ENCODE results near the gene KIAA0513.
A peak's percentile ranks its signal among the peaks of the same experiment; 100 is the strongest.

The KIAA0513 gene, protein sequence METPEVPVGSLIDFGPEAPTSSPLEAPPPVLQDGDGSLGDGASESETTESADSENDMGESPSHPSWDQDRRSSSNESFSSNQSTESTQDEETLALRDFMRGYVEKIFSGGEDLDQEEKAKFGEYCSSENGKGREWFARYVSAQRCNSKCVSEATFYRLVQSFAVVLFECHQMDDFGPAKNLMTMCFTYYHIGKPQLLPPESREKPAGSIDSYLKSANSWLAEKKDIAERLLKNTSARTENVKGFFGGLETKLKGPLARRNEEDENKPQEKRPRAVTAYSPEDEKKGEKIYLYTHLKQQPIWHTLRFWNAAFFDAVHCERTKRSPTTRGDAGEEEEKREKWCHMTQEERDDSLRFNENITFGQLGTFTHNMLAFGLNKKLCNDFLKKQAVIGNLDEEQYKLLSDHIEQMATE

GRCh38 chr16:85027349-85027957 lies at the start of gene KIAA0513:
TSS of gene KIAA0513 (plus strand) at chr16:85027795. CDS start at chr16:85067072, 39,277 bp downstream.
- peak; percentile 95 for DNase-seq

DNA sequence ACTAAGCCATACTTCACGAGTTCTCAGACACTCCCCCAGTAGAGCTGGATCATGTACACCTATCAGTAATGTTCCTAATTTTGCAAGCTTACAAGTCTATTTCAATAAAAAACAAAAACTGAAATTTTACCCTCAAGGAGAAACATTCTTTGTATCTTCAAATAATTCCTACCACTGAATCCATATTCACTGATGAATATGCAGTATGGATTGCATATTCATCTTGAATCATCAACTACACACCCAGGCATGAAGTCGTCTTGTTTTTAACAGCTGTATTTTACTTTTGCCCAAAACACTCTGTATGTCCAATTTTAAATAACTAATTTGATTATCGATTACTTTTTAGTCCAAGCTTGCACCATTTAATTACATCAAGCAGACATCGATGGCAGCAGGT lies 48.1 kb upstream of the KIAA0513 start:
- no peak for DNase-seq

DNA sequence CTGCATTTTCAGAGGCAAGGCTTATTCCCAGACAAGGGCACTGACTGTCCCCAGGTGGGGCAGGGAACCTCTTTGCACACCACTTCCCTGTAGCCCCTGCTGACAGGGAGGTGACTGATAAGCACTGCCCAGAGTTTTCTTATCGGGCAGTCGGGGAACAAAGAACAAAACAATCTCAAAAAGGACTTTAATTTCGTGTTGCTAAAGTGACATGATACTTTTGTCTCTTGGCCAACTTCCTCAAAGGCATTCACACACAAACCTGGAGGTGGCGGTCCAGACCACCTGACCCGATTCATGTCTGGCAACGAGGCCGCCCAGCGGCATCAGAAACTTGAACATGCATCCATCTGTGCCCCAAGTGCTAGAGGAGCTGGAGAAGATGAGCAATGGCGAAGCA lies 45.2 kb upstream of the KIAA0513 start:
- no peak for DNase-seq

GRCh38 chr16:84985079-84986065 lies 42.2 kb upstream of the KIAA0513 start:
- DNase-seq, result no peak

- DNase-seq, result no peak
Measured at GRCh38 chr16:84986102-84986501, 41.5 kb upstream of the KIAA0513 start.

DNA sequence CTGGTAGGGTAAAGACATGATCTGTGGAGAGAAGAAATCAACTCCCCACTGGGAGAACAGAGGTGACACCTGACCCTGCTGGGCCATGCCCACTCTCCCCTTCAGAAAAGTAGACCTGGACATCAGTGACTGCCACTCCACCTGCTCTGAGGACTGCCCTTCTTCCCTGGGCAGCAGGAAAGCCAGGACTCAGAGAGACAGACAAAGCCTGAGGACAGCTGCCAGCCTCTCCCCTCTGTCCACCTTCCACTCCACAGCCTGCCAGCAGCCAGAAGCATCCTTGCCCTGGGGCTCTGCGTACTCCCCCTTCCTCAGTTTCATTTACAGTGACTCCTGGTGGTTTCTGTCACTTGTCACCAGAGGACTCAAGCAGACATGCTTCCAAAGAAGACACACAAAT lies 40.7 kb upstream of the KIAA0513 start:
- DNase-seq, result no peak

DNA sequence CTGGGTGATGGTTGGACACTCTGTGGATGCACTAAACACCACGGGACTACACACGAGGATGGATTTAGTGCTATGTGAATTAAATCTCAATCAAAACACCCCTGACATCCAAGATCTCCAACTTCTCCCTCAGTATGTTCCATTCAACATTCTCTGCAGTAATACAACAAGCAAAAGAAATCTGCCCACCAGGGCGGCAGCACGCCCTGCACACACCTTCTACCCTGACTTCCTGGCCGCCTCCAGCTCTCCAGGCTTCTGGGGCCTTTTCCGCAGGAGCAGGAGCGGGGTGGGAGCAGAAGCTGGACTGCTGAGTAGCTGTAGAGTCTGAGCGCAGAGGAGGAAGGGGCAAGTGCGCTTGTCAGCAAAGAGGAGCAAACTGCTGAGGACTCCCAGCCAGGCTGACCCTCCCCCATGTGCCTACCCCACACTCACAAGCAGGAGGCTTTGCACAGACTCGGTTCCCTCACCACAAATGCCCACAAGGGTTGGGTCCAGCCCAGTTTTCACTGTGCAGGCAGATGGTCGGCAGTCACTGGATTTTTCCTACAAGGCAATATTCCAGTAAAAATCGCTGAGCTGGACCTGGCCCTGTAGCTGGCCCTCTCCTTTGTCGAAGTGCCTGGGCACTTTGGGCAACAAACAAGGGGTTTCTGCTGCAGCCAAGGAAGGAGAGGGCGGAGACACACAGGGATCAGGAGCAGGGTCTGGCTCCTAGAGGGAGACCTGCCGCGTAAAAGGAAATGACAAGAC lies 39.1 kb upstream of the KIAA0513 start:
- DNase-seq, result peak; percentile 8

DNA sequence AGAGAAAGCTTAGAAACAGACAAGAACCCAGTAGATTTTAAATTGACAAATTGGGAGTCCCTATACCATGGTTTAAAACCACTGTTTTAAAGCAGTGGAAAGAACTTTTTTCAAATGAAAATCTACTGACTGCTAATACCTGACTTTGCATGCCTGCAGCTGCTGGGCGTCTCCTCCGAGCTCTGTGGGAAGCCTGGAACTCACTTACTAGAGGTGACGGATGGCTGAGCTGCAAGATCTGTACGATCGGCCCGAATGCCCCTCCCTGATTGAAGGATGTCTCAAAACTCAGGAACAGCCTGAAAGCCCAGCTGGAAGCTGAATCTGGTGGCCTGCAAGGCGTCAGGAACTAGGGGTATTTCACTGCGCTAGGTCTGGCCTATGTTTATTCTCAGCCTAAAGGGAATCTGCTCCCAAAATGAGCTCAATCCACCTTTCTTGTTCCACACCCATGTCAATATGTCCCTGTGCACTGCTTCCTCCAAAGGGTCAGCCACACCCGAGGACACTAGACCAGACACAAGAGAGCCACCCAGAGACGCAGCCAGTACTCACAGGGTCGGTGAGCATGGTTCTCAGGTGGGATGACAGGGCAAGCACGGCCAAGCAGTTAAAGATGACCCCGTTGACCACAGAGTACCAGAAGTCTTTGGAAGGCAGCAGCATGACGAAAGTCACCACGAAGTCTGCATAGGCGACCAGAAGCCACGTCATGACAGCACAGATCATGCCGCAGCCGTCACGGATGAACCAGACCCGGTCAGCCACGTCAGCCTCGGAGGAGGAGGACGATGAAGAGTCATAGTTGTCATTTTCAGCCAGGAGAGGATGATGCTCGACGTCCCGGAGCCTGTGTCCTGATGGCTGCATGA lies 37.6 kb upstream of the KIAA0513 start:
- no peak for DNase-seq

GRCh38 chr16:84990782-84991181 lies 36.8 kb upstream of the KIAA0513 start:
- DNase-seq, result no peak

DNA sequence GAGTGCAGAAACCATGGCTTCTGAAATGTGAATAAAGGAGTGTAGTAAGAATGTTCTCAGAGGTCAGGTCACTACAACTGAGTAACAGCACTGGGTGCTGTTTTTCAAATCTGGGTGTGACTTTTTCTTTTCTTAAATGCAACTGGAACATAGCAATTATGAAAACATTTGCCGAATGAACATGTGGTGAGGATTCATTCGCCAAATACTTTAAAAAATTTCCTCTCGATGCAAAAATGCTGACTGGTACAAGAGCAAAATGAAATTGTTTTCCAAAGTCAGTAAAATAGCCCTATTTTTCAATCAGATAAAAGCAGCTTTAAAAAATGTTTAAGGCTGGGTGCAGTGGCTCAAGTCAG lies 34.9 kb upstream of the KIAA0513 start:
- no peak for DNase-seq

- DNase-seq, result no peak
Measured at GRCh38 chr16:84993926-84994325, 33.7 kb upstream of the KIAA0513 start.

GRCh38 chr16:84995663-84996062 lies 31.9 kb upstream of the KIAA0513 start:
- DNase-seq, result no peak

DNA sequence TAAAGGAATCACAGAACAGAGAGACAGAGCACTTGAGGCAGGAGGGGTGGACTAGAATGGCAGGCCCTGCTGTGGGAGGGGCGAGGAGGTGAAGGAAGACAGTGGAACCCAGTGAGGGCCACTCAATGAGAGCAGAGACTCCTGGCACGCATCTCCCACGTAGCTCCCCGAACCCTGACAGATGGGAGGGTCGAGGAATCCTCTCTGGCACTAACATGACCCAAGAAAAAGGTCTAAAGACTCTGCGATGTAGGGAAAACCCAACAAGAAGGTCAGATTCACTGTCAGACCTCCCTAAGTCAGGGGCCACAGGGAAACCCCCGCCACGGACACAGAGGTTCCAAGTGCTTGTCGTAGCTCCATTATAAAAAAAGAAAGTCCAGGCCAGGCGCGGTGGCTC lies 31.2 kb upstream of the KIAA0513 start:
- no peak for DNase-seq

GRCh38 chr16:84999200-84999599 lies 28.4 kb upstream of the KIAA0513 start:
- DNase-seq, result no peak

DNA sequence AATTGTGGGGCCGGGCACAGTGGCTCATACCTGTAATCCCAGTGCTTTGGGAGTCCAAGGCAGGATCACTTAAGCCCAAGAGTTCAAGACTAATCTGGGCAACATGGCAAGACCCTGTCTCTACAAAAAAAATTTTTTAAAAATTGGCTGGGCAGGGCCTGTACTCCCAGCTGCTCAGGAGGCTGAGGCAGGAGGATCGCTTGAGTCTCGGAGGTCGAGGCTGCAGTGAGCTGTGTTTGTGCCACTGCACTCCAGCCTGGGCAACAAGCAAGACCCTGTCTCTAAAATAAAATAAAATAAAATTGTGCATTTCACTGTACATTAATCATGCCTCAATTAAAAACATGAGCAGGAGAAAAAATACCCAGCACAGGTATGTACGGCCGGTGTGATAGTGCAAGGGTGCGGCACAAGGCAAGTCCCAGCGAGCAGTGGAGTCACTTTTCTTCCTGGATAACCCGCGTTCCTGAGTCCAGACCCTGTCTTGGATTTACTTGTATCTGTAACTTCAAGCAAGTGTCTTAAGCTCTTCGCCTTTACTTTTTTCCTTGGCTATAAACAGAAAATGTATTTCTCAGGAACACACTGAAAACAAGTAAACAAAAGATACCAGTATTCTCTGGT lies 27.6 kb upstream of the KIAA0513 start:
- DNase-seq, result no peak

GRCh38 chr16:85002099-85002541 lies 25.5 kb upstream of the KIAA0513 start:
- no peak for DNase-seq

- DNase-seq, result no peak
Measured at GRCh38 chr16:85002608-85003007, 25.0 kb upstream of the KIAA0513 start.

- DNase-seq, result no peak
Measured at GRCh38 chr16:85003076-85003475, 24.5 kb upstream of the KIAA0513 start.

GRCh38 chr16:85003725-85004586 lies 23.6 kb upstream of the KIAA0513 start:
- DNase-seq, result no peak

All from right hindlimb (tissue), 1 donor.